ENCODE data around the gene FOXO1. TPM values are rescaled to one million over a fixed set of nuclear protein-coding genes. Genes with fewer than 3 reads are reported as not detected.

FOXO1 gene
- total RNA-seq, 4 donors from 2014 or later, result 9.1 to 42.3 (median 14.2) TPM

DNA sequence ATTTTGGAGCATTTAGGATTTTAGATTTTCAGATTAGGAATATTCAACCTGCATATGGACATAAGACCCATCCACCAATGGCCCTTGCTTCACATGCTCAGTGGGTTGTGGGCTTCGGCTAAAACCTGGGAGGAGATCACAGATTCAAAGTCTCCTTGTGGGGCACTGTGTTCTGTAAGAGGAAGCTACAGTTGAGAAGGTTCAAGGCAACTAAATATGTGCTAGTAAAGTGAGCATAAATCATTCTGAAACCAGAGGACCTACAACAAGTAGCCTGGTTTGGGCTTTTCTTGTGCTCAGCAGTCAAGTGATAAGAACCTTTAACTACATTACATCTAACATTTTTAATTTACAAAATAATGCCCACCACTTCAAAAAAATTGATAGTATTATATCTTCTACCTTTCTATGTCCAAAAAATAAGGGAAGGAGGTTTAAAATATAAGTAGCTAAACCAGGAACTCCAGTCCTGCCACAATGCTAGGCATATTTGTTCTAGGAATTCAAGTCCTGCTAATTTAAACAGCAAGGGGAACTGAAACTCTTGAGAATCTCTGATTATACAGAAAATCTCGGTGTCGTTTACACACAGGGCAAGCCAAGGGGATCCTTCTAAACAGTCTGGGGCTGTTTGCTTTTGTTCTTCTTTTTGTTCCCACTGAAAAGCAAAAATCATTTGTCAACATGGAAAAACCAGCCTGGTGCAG, 36.6 kb downstream of the FOXO1 start:
- DNase-seq, result no peak
- H3K4me3 ChIP-seq, result no peak overlapping the region
- H3K4me1 ChIP-seq, result peaks cover 0 to 50% (median 9%) of the 10 kb centered on the region in 3 donors
- peaks cover 0 to 15% (median 0%) of the 10 kb centered on the region in 3 donors for H3K36me3 ChIP-seq
- intact Hi-C loops (cut with DNase I), result no loop called here
- no peaks in the 10 kb centered on the region for H3K27me3 ChIP-seq
- TF ChIP-seq, protein P1, sequence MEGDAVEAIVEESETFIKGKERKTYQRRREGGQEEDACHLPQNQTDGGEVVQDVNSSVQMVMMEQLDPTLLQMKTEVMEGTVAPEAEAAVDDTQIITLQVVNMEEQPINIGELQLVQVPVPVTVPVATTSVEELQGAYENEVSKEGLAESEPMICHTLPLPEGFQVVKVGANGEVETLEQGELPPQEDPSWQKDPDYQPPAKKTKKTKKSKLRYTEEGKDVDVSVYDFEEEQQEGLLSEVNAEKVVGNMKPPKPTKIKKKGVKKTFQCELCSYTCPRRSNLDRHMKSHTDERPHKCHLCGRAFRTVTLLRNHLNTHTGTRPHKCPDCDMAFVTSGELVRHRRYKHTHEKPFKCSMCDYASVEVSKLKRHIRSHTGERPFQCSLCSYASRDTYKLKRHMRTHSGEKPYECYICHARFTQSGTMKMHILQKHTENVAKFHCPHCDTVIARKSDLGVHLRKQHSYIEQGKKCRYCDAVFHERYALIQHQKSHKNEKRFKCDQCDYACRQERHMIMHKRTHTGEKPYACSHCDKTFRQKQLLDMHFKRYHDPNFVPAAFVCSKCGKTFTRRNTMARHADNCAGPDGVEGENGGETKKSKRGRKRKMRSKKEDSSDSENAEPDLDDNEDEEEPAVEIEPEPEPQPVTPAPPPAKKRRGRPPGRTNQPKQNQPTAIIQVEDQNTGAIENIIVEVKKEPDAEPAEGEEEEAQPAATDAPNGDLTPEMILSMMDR (IDR thresholded peaks at IDR 0.05), result no peak
- no peak for TF ChIP-seq POLR2A (IDR thresholded peaks at IDR 0.05)
- no peaks in the 10 kb centered on the region for H3K9me3 ChIP-seq
- WGBS, 2 donors, result 50 to 53% methylated on average over 2 to 3 of the region's 3 CpGs
- peak overlapping the region in 2 of 4 donors; percentile 15 to 59 for H3K27ac ChIP-seq

DNA sequence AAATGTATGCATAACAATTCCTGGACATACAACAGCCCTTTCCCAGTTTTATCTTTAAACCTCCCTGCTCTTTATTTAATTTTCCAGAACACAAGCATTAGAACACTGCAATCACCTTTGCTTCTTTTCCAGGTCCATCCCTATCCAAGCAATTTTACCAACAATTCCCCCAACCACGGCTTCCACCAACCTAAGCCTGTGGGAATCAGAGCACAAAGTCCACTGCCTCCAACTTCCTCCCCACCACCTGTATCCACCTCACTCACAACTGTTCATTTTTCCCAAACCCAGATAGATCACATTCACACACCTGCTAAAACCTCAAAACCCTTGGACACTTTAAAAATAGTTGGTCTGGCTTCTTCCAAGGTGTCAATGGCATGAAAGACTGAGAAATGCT, 39.5 kb downstream of the FOXO1 start:
- H3K9me3 ChIP-seq, result no peaks in the 10 kb centered on the region
- no peak overlapping the region for H3K4me3 ChIP-seq
- H3K4me1 ChIP-seq, result peaks cover 0 to 69% (median 21%) of the 10 kb centered on the region in 3 donors
- TF ChIP-seq, protein P1 (IDR thresholded peaks at IDR 0.05), result no peak
- no peak for TF ChIP-seq POLR2A (IDR thresholded peaks at IDR 0.05)
- DNase-seq, result no peak
- H3K27me3 ChIP-seq, result no peaks in the 10 kb centered on the region
- no peak overlapping the region for H3K27ac ChIP-seq
- WGBS, 2 donors, result 93 to 95% methylated on average over 1 of the region's 1 CpG
- H3K36me3 ChIP-seq, result peaks cover 0 to 14% (median 0%) of the 10 kb centered on the region in 3 donors
- intact Hi-C loops (cut with DNase I), result no loop called here

DNA sequence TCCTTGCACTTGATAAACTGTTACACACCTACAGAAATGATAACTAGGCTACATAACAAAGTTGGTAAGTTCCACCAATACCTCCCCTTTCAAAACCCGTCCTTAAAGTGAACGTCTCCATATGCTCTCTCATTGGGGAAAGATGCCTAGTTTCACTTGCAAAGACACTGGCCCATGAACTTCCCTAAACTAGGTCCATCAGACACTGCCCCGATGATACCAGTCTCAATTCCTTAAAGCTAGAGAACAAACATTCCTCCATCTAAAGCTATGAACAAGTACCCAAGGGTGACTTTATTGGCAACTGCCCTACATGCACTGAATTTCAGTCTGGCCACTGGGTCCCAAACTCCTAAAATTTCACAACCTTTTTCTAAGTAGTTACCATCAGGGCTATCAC, 39.9 kb downstream of the FOXO1 start:
- intact Hi-C loops (cut with DNase I), result no loop called here
- no peaks in the 10 kb centered on the region for H3K9me3 ChIP-seq
- 53% methylated on average over 3 of the region's 3 CpGs; no CpG with 5 or more reads in 1 of the 2 donors for WGBS, 2 donors

DNA sequence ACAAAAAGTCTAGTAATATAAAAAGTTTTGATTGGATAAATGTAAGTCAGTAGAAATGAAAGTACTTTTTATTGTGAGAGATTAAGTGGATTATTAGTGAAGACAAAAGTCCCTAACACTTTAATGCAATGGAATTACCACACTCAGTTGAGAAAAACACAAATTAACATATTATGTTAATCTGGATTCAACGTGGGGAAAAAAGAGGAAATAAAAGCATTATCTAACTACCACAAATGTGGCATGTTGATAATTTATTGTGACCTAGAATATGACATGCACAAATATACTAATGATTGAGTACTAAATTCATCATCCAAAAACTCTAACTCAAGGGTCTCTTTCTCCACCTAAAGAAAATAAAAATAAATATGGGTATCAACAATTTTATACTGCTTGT, 41.5 kb downstream of the FOXO1 start:
- DNase-seq, result no peak
- no peak overlapping the region for H3K27ac ChIP-seq
- H3K4me3 ChIP-seq, result no peak overlapping the region
- peaks cover 0 to 11% (median 0%) of the 10 kb centered on the region in 3 donors for H3K36me3 ChIP-seq
- no peaks in the 10 kb centered on the region for H3K9me3 ChIP-seq
- intact Hi-C loops (cut with DNase I), result no loop called here
- H3K4me1 ChIP-seq, result peaks cover 0 to 57% (median 15%) of the 10 kb centered on the region in 3 donors
- TF ChIP-seq, protein P1 (IDR thresholded peaks at IDR 0.05), result no peak
- TF ChIP-seq POLR2A (IDR thresholded peaks at IDR 0.05), result no peak
- no peaks in the 10 kb centered on the region for H3K27me3 ChIP-seq
- 2 to 8% methylated on average over 1 of the region's 1 CpG for WGBS, 2 donors

More for the DNA sequence above, 39.9 kb downstream of the FOXO1 start:
- peaks cover 0 to 11% (median 0%) of the 10 kb centered on the region in 3 donors for H3K36me3 ChIP-seq
- H3K27me3 ChIP-seq, result no peaks in the 10 kb centered on the region
- no peak for DNase-seq
- TF ChIP-seq POLR2A (IDR thresholded peaks at IDR 0.05), result no peak
- TF ChIP-seq, protein P1 (IDR thresholded peaks at IDR 0.05), result no peak
- no peak overlapping the region for H3K4me3 ChIP-seq
- H3K27ac ChIP-seq, result no peak overlapping the region
- peaks cover 0 to 69% (median 21%) of the 10 kb centered on the region in 3 donors for H3K4me1 ChIP-seq

DNA sequence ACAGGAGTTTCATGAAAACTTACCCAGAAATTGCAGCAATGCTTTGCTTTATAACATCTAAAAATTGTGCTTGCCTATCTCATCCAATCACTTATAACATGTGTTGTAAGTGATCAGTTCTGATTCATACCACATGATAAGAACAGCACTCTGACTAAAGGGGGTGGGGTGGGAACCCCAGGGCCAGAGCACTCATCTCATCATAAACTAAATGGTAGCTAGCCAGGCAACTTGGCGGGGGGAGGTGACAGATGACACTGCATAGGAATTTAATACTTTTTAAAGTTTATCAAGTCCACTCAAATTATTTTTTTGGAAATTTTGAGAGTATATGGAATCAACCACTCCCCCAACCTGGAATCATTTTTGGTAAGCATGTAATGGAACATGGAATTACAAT, 42.1 kb downstream of the FOXO1 start:
- intact Hi-C loops (cut with DNase I), result no loop called here
- WGBS, 2 donors, result 74 to 95% methylated on average over 1 of the region's 1 CpG
- Histone ChIP-seq H3K27me3 (no peaks in the 10 kb centered on the region), H3K36me3 (peaks cover 0 to 11% (median 0%) of the 10 kb centered on the region in 3 donors), H3K9me3 (no peaks in the 10 kb centered on the region), H3K4me3 (no peak overlapping the region), H3K27ac (no peak overlapping the region), H3K4me1 (peaks cover 0 to 52% (median 15%) of the 10 kb centered on the region in 3 donors)
- TF ChIP-seq, protein P1 (IDR thresholded peaks at IDR 0.05), result no peak
- TF ChIP-seq POLR2A (IDR thresholded peaks at IDR 0.05), result no peak
- no peak for DNase-seq

Measured in esophagus squamous epithelium (tissue), 5 donors.